Heart left ventricle (tissue), 16 donors: ENCODE measurements around the gene ACSBG1. TPM values are rescaled to one million over a fixed set of nuclear protein-coding genes. Genes with fewer than 3 reads are reported as not detected.

Experiments used
- ATAC-seq, 4 donors: fragments of 200-7000 bp; cut with Tn5 transposase; one replicate each; pipeline ENCODE4 v1.9.1; 2020 to 2022; ENCODE audit warnings: moderate library complexity in 4 of 4, mild to moderate bottlenecking in 3 of 4, moderate number of reproducible peaks in 1 of 4
- DNase-seq, 5 donors: peaks; one replicate each; pipeline ENCODE4 v3.0.0-alpha.2; 2020
- H3K27ac ChIP-seq, 12 donors: fragments of 200-600 bp; sonication (generic) in 4 of 12; one replicate each; pipeline versions ENCODE4 v1.5.0 to v1.8.0; 2016 to 2022; ENCODE audit warnings: mild to moderate bottlenecking in 2 of 12
- H3K27me3 ChIP-seq, 9 donors: fragments of 200-600 bp; sonication (generic) in 2 of 9; one replicate each; pipeline versions ENCODE4 v1.5.1 to v1.8.0; 2016 to 2022; ENCODE audit warnings: mild to moderate bottlenecking in 3 of 9
- H3K36me3 ChIP-seq, 9 donors: fragments of 200-600 bp; sonication (generic) in 2 of 9; one replicate each; pipeline versions ENCODE4 v1.5.0 to v1.8.0; 2018 to 2022; ENCODE audit warnings: mild to moderate bottlenecking in 2 of 9
- H3K4me1 ChIP-seq, 12 donors: fragments of 200-600 bp; sonication (generic) in 4 of 12; one replicate each; pipeline versions ENCODE4 v1.5.0 to v1.8.0; 2016 to 2022; ENCODE audit warnings: mild to moderate bottlenecking in 3 of 12
- H3K4me3 ChIP-seq, 12 donors: fragments of 200-600 bp; sonication (generic) in 4 of 12; one replicate each; pipeline versions ENCODE4 v1.5.0 to v1.8.0; 2017 to 2022; ENCODE audit warnings: mild to moderate bottlenecking in 9 of 12, moderate library complexity in 4 of 12
- H3K9me3 ChIP-seq, 12 donors: fragments of 200-600 bp; sonication (generic) in 4 of 12; one replicate each; pipeline versions ENCODE4 v1.5.0 to v1.8.0; 2016 to 2022; ENCODE audit warnings: mild to moderate bottlenecking in 1 of 12
- POLR2A ChIP-seq, 2 donors: fragments of 450-650 bp; IDR thresholded peaks; one replicate each; pipeline ENCODE4 v1.6.1; 2017; ENCODE audit warnings: antibody characterized with exemption in 2 of 2, mild to moderate bottlenecking in 2 of 2, moderate library complexity in 2 of 2
- WGBS, 4 donors: extraction: QIAGEN DNeasy Blood & Tissue Kit in 2 of 4; methylation state at CpG; one replicate each; pipeline versions ENCODE4 v1.1.5 to v1.1.7; 2013 to 2018; 5-methylcytosine and 5-hydroxymethylcytosine counted together
- intact Hi-C, 10 donors: fragments of 100-400 bp; cut with DNase I; formaldehyde crosslinking; loops; one replicate each; pipeline versions ENCODE4 v1.11.1 to v1.14.2; 2022
- polyA plus RNA-seq, 2 donors: library from polyadenylated mRNA; stranded (reverse); fragments of 200-250 nt; gene quantifications; one replicate each; pipeline ENCODE4 v1.2.3, GENCODE V29; 2013
- total RNA-seq, 9 donors: library from RNA; depleted of rRNA in 2 of 9; stranded (reverse); fragments of >200 nt in 2 of 9; fragmentation: NEBNext Ultra II Directional in 3 of 9; extraction: Animal tissue kit (Norgen Biotek cat#: 25700) in 3 of 9; gene quantifications; one replicate each; pipeline versions ENCODE4 v1.1.0 to v1.2.4, GENCODE V29; 2016 to 2023
- TF ChIP-seq, protein P1 (sequence below), 12 donors: fragments of 200-600 bp; sonication (generic) in 4 of 12; IDR thresholded peaks; one replicate each; pipeline versions ENCODE4 v1.5.0 to v1.8.0; 2018 to 2022; ENCODE audit warnings: antibody characterized with exemption in 12 of 12, mild to moderate bottlenecking in 5 of 12
- donor health status: ischemic (EF 13 %, LVEDD 7.1; RV severe dilation, severe dysfunction).
- donor health status: healthy with polysubstance abuse.
- donor health status: DM: no; HTN: yes; CAD: no.
- donor health status: DM: no; HTN: no; CAD: no.
- donor health status: ischemic (EF 25% LVEDD 6.9; RV normal size, moderate dysfunction).
- donor health status: ischemic (EF 25% LVEDD 5.7; RV mildly dilated, moderate dysfunction).
- donor health status: healthy.
- donor health status: DM: yes; HTN: yes; CAD: no.
- donor health status: ischemic (EF 35%, LVEDD 5.7; RV mildly dilated, moderate dysfunction).
- donor health status: nonischemic (EF 11% LVEDD 7.7; RV severe dilation, severe dysfunction).
- donor health status: DM: yes; HTN: yes; CAD: no.
- donor health status: PGD.
- donor health status: ischemic (EF 29% LVEDD 5.4; RV normal size, mild dysfunction).
- donor health status: nonischemic (EF 23%, LVEDD 6.1; RV moderate dilation, normal function).

The ACSBG1 gene
- total and polyA plus RNA-seq, 11 donors: 0.05 to 1.2 (median 0.16) TPM; not detected in 5

- intact Hi-C loops: no loop called here
- Histone ChIP-seq H3K36me3 (no peaks in the 10 kb centered on the region), H3K4me1 (peaks cover 0 to 39% (median 17%) of the 10 kb centered on the region in 12 donors), H3K9me3 (no peaks in the 10 kb centered on the region), H3K27me3 (no peaks in the 10 kb centered on the region), H3K27ac (peak within 1 kb of the TSS; percentile 43 to 96 (median 88)), H3K4me3 (peak within 1 kb of the TSS; percentile 53 to 91 (median 70))
- DNase-seq (peak; percentile 64 to 85 (median 82)), ATAC-seq (peak; percentile 33 to 58 (median 50))
- WGBS, 4 donors: 1 to 7% (median 4%) methylated on average over 32 to 107 of the region's 107 CpGs
- TF ChIP-seq, protein P1, sequence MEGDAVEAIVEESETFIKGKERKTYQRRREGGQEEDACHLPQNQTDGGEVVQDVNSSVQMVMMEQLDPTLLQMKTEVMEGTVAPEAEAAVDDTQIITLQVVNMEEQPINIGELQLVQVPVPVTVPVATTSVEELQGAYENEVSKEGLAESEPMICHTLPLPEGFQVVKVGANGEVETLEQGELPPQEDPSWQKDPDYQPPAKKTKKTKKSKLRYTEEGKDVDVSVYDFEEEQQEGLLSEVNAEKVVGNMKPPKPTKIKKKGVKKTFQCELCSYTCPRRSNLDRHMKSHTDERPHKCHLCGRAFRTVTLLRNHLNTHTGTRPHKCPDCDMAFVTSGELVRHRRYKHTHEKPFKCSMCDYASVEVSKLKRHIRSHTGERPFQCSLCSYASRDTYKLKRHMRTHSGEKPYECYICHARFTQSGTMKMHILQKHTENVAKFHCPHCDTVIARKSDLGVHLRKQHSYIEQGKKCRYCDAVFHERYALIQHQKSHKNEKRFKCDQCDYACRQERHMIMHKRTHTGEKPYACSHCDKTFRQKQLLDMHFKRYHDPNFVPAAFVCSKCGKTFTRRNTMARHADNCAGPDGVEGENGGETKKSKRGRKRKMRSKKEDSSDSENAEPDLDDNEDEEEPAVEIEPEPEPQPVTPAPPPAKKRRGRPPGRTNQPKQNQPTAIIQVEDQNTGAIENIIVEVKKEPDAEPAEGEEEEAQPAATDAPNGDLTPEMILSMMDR (IDR thresholded peaks at IDR 0.05): peak in 6 of 12 donors; percentile 6 to 44 (median 34)
- TF ChIP-seq POLR2A (IDR thresholded peaks at IDR 0.05): no peak
Observed at GRCh38 chr15:78264304-78265136, 30.2 kb upstream of the ACSBG1 start, which contains the start of gene DNAJA4. DNAJA4 (plus strand) TSS chr15:78264562; CDS start chr15:78264764, 202 bp downstream.

- Histone ChIP-seq H3K36me3 (no peaks in the 10 kb centered on the region), H3K27ac (peak overlapping the region; percentile 43 to 96 (median 88)), H3K4me3 (peak overlapping the region in 11 of 12 donors; percentile 53 to 91 (median 71)), H3K27me3 (no peaks in the 10 kb centered on the region), H3K4me1 (peaks cover 0 to 39% (median 17%) of the 10 kb centered on the region in 12 donors), H3K9me3 (no peaks in the 10 kb centered on the region)
- ATAC-seq (peak in 2 of 4 donors; percentile 1 to 6), DNase-seq (no peak)
- 76 to 88% (median 81%) methylated on average over 16 to 23 of the region's 23 CpGs for WGBS, 4 donors
- intact Hi-C loops: loop anchor here in 1 of 10 donors (1.0 kb wide), 1 partner anchor 36 kb away; no protein-coding TSS in a partner anchor
- TF ChIP-seq POLR2A (IDR thresholded peaks at IDR 0.05): no peak
- TF ChIP-seq, protein P1 (IDR thresholded peaks at IDR 0.05): no peak
Observed at GRCh38 chr15:78263907-78264303, 29.5 kb upstream of the ACSBG1 start.

DNA sequence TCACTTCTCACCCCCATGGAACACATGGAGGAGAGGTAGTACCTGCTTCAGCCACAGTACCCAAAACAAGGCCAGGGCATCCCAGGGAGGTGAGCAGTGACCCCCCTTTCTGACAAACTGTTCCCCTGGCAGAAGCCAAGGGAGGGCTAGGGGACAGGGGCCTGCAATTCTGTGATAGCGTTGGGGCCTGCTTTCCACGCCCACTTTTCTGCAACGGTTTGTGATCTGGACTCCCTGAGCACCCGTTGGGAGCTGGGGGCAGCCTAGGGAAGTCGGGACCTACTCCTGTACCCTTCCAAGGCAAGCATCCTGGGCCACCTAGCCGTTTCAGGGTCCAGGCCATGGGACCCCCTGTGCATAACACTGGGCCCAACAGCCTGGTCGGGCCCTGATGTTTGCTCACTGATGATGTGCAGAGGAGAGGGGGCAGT lies 29.0 kb upstream of the ACSBG1 start:
- ATAC-seq: peak in 1 of 4 donors; percentile 3
- H3K4me3 ChIP-seq: no peak overlapping the region
- H3K27ac ChIP-seq: peak overlapping the region in 2 of 12 donors; percentile 89 to 90
- H3K36me3 ChIP-seq: no peaks in the 10 kb centered on the region
- peaks cover 0 to 36% (median 16%) of the 10 kb centered on the region in 12 donors for H3K4me1 ChIP-seq
- TF ChIP-seq POLR2A (IDR thresholded peaks at IDR 0.05): no peak
- TF ChIP-seq, protein P1 (IDR thresholded peaks at IDR 0.05): no peak
- H3K9me3 ChIP-seq: no peaks in the 10 kb centered on the region
- H3K27me3 ChIP-seq: no peaks in the 10 kb centered on the region
- no peak for DNase-seq
- 91 to 100% (median 97%) methylated on average over 3 to 7 of the region's 7 CpGs for WGBS, 4 donors
- intact Hi-C loops: loop anchor here in 1 of 10 donors (1.0 kb wide), 1 partner anchor 37 kb away; no protein-coding TSS in a partner anchor

GRCh38 chr15:78261062-78261461 lies 26.7 kb upstream of the ACSBG1 start:
- H3K4me1 ChIP-seq: peaks cover 0 to 18% (median 5%) of the 10 kb centered on the region in 12 donors
- DNase-seq (no peak), ATAC-seq (no peak)
- H3K36me3 ChIP-seq: no peaks in the 10 kb centered on the region
- no peak overlapping the region for H3K27ac ChIP-seq
- H3K9me3 ChIP-seq: no peaks in the 10 kb centered on the region
- no peak for TF ChIP-seq POLR2A (IDR thresholded peaks at IDR 0.05)
- TF ChIP-seq, protein P1 (IDR thresholded peaks at IDR 0.05): no peak
- WGBS, 4 donors: 87 to 90% (median 88%) methylated on average over 3 of the region's 3 CpGs
- H3K27me3 ChIP-seq: no peaks in the 10 kb centered on the region
- intact Hi-C loops: no loop called here
- H3K4me3 ChIP-seq: no peak overlapping the region
